H9 (cell line): ENCODE data around the gene LIPA. TPM values are rescaled to one million over a fixed set of nuclear protein-coding genes. Genes with fewer than 3 reads are reported as not detected.

Experiments
- DNase-seq: peaks from one replicate; pipeline ENCODE4 v3.0.0-alpha.2; 2017
- H2AFZ ChIP-seq: one replicate; pipeline ENCODE4 v1.6.1; 2013; ENCODE audit warnings: mild to moderate bottlenecking, low read length, control low read depth, moderate library complexity
- H2AK5ac ChIP-seq: 2 replicates; pipeline ENCODE4 v1.6.1; 2013; ENCODE audit warnings: low read length, control low read depth, mixed read lengths; ENCODE audit not compliant: insufficient read length
- H2BK120ac ChIP-seq: one replicate; pipeline ENCODE4 v1.6.1; 2013; ENCODE audit warnings: low read depth, mild to moderate bottlenecking, low read length, control low read depth, inconsistent platforms; ENCODE audit not compliant: poor library complexity, severe bottlenecking
- H2BK12ac ChIP-seq: 2 replicates; pipeline ENCODE4 v1.6.1; 2013; ENCODE audit warnings: low read length, control low read depth, mixed read lengths, low read depth; ENCODE audit not compliant: insufficient read length
- H2BK15ac ChIP-seq: 2 replicates; pipeline ENCODE4 v1.6.1; 2013; ENCODE audit warnings: low read depth, low read length, control low read depth
- H2BK20ac ChIP-seq: one replicate; pipeline ENCODE4 v1.6.1; 2013; ENCODE audit warnings: low read depth, mild to moderate bottlenecking, low read length, control low read depth, inconsistent platforms; ENCODE audit not compliant: poor library complexity, severe bottlenecking
- H2BK5ac ChIP-seq: 2 replicates; pipeline ENCODE4 v1.6.1; 2013; ENCODE audit warnings: low read length, control low read depth, mixed read lengths; ENCODE audit not compliant: insufficient read length
- H3K14ac ChIP-seq: 2 replicates; pipeline ENCODE4 v1.6.1; 2013; ENCODE audit warnings: low read length, control low read depth; ENCODE audit not compliant: insufficient read depth
- H3K18ac ChIP-seq: 2 replicates; pipeline ENCODE4 v1.6.1; 2013; ENCODE audit warnings: low read depth, mild to moderate bottlenecking, mixed read lengths, low read length, control low read depth; ENCODE audit not compliant: insufficient read length
- H3K23ac ChIP-seq: 2 replicates; pipeline ENCODE4 v1.6.1; 2013; ENCODE audit warnings: low read length, control low read depth, mixed read lengths, low read depth; ENCODE audit not compliant: insufficient read length
- H3K23me2 ChIP-seq: 2 replicates; pipeline ENCODE4 v1.6.1; 2013; ENCODE audit warnings: low read depth, mild to moderate bottlenecking, mixed read lengths, low read length, control low read depth; ENCODE audit not compliant: insufficient read length, poor library complexity, severe bottlenecking
- H3K27ac ChIP-seq: 2 replicates; pipeline ENCODE4 v1.5.1; 2013; ENCODE audit warnings: low read length, control low read depth, mixed read lengths, low read depth; ENCODE audit not compliant: insufficient read length
- H3K27me3 ChIP-seq: 2 replicates; pipeline ENCODE4 v1.6.1; 2013; ENCODE audit warnings: low read length, control low read depth, inconsistent platforms; ENCODE audit not compliant: insufficient read depth
- H3K4ac ChIP-seq: 2 replicates; pipeline ENCODE4 v1.6.1; 2013; ENCODE audit warnings: low read depth, mild to moderate bottlenecking, control low read depth, inconsistent platforms, low read length, moderate library complexity
- H3K4me1 ChIP-seq: 2 replicates; pipeline ENCODE4 v1.6.1; 2013; ENCODE audit warnings: low read length, control low read depth, inconsistent platforms; ENCODE audit not compliant: insufficient read depth
- H3K4me2 ChIP-seq: 2 replicates; pipeline ENCODE4 v1.6.1; 2013; ENCODE audit warnings: low read length, control low read depth, mixed read lengths; ENCODE audit not compliant: insufficient read length, insufficient read depth
- H3K56ac ChIP-seq: 2 replicates; pipeline ENCODE4 v1.6.1; 2013; ENCODE audit warnings: low read depth, mild to moderate bottlenecking, mixed read lengths, low read length, control low read depth; ENCODE audit not compliant: insufficient read length
- H3K79me1 ChIP-seq: 2 replicates; pipeline ENCODE4 v1.6.1; 2013; ENCODE audit warnings: low read depth, mild to moderate bottlenecking, moderate library complexity, low read length, control low read depth, inconsistent platforms; ENCODE audit not compliant: insufficient read depth, poor library complexity, severe bottlenecking
- H3K79me2 ChIP-seq: 2 replicates; pipeline ENCODE4 v1.6.1; 2013; ENCODE audit warnings: low read length, control low read depth, inconsistent platforms; ENCODE audit not compliant: insufficient read depth
- H3K9ac ChIP-seq: 2 replicates; pipeline ENCODE4 v1.6.1; 2013; ENCODE audit warnings: low read length, control low read depth, mixed read lengths; ENCODE audit not compliant: insufficient read length; ENCODE audit errors: extremely low read depth
- H3K9me3 ChIP-seq: one replicate; pipeline ENCODE4 v1.6.1; 2013; ENCODE audit warnings: low read depth, low read length, inconsistent platforms; ENCODE audit not compliant: control insufficient read depth
- H3T11ph ChIP-seq: one replicate; pipeline ENCODE4 v1.6.1; 2013; ENCODE audit warnings: mild to moderate bottlenecking, low read length, control low read depth, inconsistent platforms
- H4K20me1 ChIP-seq: one replicate; pipeline ENCODE4 v1.6.1; 2013; ENCODE audit not compliant: control insufficient read depth, insufficient read length, insufficient read depth
- H4K5ac ChIP-seq: 2 replicates; pipeline ENCODE4 v1.6.1; 2013; ENCODE audit warnings: low read depth, mild to moderate bottlenecking, mixed read lengths, low read length, control low read depth; ENCODE audit not compliant: insufficient read length
- H4K8ac ChIP-seq: replicated peaks from 2 replicates; pipeline ENCODE4 v1.6.1; 2013; ENCODE audit warnings: low read length, control low read depth, mixed read lengths, low read depth; ENCODE audit not compliant: insufficient read length
- H4K91ac ChIP-seq: 2 replicates; pipeline ENCODE4 v1.6.1; 2013; ENCODE audit warnings: low read depth, mild to moderate bottlenecking, moderate library complexity, mixed read lengths, low read length, control low read depth; ENCODE audit not compliant: insufficient read length
- H3K27ac Mint-ChIP-seq, 3 experiments: 2 replicates in 2 of 3; 3 replicates in 1 of 3; pipeline ENCODE4 v1.8.0; 2020 to 2021; ENCODE audit warnings: mixed read lengths in 3 of 3, mild to moderate bottlenecking in 1 of 3, moderate library complexity in 1 of 3
- H3K27me3 Mint-ChIP-seq: 2 replicates; pipeline ENCODE4 v1.8.0; 2021; ENCODE audit warnings: low read depth, mild to moderate bottlenecking, moderate library complexity, mixed read lengths
- H3K36me3 Mint-ChIP-seq, 3 experiments: 2 replicates in 2 of 3; 3 replicates in 1 of 3; pipeline ENCODE4 v1.8.0; 2020 to 2021; ENCODE audit warnings: low read depth in 3 of 3, mixed read lengths in 3 of 3; ENCODE audit not compliant: insufficient read depth in 1 of 3
- H3K4me1 Mint-ChIP-seq, 2 experiments: 2 replicates each; pipeline ENCODE4 v1.8.0; 2020; ENCODE audit warnings: mixed read lengths in 2 of 2
- H3K4me3 Mint-ChIP-seq, 2 experiments: 2 replicates in 1 of 2; 3 replicates in 1 of 2; pipeline ENCODE4 v1.8.0; 2020 to 2021; ENCODE audit warnings: mild to moderate bottlenecking in 2 of 2, mixed read lengths in 2 of 2, moderate library complexity in 1 of 2
- H3K9me3 Mint-ChIP-seq, 2 experiments: 2 replicates in 1 of 2; 3 replicates in 1 of 2; pipeline ENCODE4 v1.8.0; 2020; ENCODE audit warnings: mild to moderate bottlenecking in 2 of 2, mixed read lengths in 2 of 2, moderate library complexity in 1 of 2
- total RNA-seq: library from RNA; stranded (reverse); gene quantifications from 2 replicates; pipeline ENCODE4 v1.2.1, GENCODE V29; 2021
- TF ChIP-seq, protein P1 (sequence below): fragments of 200-600 bp; sonication (generic); conservative IDR thresholded peaks from 3 replicates; pipeline ENCODE4 v1.8.0; 2021; ENCODE audit warnings: antibody characterized with exemption, mild to moderate bottlenecking

The LIPA gene
- total RNA-seq, 1 experiment from 2014 or later: 20.9 TPM

DNA sequence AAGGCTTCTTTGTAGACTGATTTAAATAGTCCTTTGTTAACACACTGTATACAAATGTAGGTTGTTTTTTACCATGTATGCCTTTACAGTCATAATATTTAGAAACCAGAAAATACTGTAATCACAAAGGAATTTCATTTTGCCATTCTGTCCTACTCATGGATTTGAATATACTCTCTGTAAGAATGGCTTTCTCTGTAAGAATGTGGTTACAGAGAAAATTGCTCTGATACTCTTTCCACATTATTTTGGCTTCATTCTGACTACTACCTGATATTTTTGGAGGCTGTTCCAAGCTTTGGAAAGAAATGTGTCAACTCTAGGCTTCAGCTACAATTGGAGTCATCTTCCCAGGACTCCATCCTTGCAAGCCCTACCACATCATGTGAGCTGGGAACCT, 68.0 kb downstream of the LIPA start:
- Mint-ChIP-seq H3K27me3 (no peaks in the 10 kb centered on the region), H3K9me3 (no peaks in the 10 kb centered on the region; a peak in 1 of 5 replicates), H3K36me3 (no peaks in the 10 kb centered on the region), H3K4me1 (peaks cover 4 to 6% of the 10 kb centered on the region in 2 experiments; a peak in 2 of 4 replicates), H3K27ac (no peak overlapping the region), H3K4me3 (no peak overlapping the region)
- Histone ChIP-seq H2BK5ac (no peak overlapping the region), H4K5ac (no peak overlapping the region), H2AFZ (no peak overlapping the region), H3K4me1 (peaks cover 2% of the 10 kb centered on the region; the same call in 1 of the 2 replicates), H3K27ac (no peak overlapping the region), H3T11ph (no peak overlapping the region), H3K23me2 (no peaks in the 10 kb centered on the region), H3K79me1 (no peaks in the 10 kb centered on the region), H3K9me3 (no peaks in the 10 kb centered on the region), H3K56ac (no peak overlapping the region), H4K8ac (no peak overlapping the region), H4K91ac (no peak overlapping the region), H3K27me3 (no peaks in the 10 kb centered on the region), H2BK20ac (no peak overlapping the region), H2AK5ac (no peak overlapping the region), H3K9ac (no peak overlapping the region), H3K14ac (no peak overlapping the region), H3K79me2 (no peaks in the 10 kb centered on the region), H3K4me2 (no peak overlapping the region), H2BK12ac (no peak overlapping the region), H2BK120ac (no peak overlapping the region), H2BK15ac (no peak overlapping the region), H3K23ac (no peak overlapping the region), H3K18ac (no peak overlapping the region), H4K20me1 (no peaks in the 10 kb centered on the region), H3K4ac (no peak overlapping the region)
- DNase-seq: no peak
- TF ChIP-seq, protein P1, sequence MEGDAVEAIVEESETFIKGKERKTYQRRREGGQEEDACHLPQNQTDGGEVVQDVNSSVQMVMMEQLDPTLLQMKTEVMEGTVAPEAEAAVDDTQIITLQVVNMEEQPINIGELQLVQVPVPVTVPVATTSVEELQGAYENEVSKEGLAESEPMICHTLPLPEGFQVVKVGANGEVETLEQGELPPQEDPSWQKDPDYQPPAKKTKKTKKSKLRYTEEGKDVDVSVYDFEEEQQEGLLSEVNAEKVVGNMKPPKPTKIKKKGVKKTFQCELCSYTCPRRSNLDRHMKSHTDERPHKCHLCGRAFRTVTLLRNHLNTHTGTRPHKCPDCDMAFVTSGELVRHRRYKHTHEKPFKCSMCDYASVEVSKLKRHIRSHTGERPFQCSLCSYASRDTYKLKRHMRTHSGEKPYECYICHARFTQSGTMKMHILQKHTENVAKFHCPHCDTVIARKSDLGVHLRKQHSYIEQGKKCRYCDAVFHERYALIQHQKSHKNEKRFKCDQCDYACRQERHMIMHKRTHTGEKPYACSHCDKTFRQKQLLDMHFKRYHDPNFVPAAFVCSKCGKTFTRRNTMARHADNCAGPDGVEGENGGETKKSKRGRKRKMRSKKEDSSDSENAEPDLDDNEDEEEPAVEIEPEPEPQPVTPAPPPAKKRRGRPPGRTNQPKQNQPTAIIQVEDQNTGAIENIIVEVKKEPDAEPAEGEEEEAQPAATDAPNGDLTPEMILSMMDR: no peak
